H1 (cell line): ENCODE results near the gene ZNF845.

Experiments used
- BCL11A ChIP-seq, 2 experiments: IDR thresholded peaks; one replicate each; pipeline ENCODE4 v1.6.1; 2011; ENCODE audit warnings: low read depth in 2 of 2, low read length in 2 of 2, mild to moderate bottlenecking in 2 of 2
- CREB1 ChIP-seq: IDR thresholded peaks from 2 replicates; pipeline ENCODE4 v1.6.1; 2012; ENCODE audit warnings: inconsistent platforms
- EP300 ChIP-seq, 2 experiments: IDR thresholded peaks; 1 replicate in 1 of 2; 2 replicates in 1 of 2; pipeline ENCODE4 v1.6.1; 2011 to 2012; ENCODE audit warnings: low read depth in 2 of 2, low read length in 2 of 2, mild to moderate bottlenecking in 2 of 2, borderline replicate concordance in 1 of 2, inconsistent platforms in 1 of 2, moderate library complexity in 1 of 2
- POLR2A ChIP-seq, 2 experiments: IDR thresholded peaks; 1 replicate in 1 of 2; 2 replicates in 1 of 2; pipeline ENCODE4 v1.6.1; 2011; ENCODE audit warnings: low read depth in 2 of 2, low read length in 2 of 2, mild to moderate bottlenecking in 2 of 2; ENCODE audit errors: control extremely low read depth in 1 of 2
- POLR2AphosphoS5 ChIP-seq: IDR thresholded peaks from 2 replicates; pipeline ENCODE4 v1.6.1; 2011; ENCODE audit warnings: low read depth, low read length
- RAD21 ChIP-seq, 2 experiments: IDR thresholded peaks in 1 of 2; conservative IDR thresholded peaks in 1 of 2; 2 replicates each; pipeline ENCODE4 v1.6.1; 2011; ENCODE audit warnings: low read depth in 2 of 2, low read length in 2 of 2, improper control_type of control experiment in 1 of 2, inconsistent platforms in 1 of 2, mild to moderate bottlenecking in 1 of 2, moderate library complexity in 1 of 2
- RBBP5 ChIP-seq: IDR thresholded peaks from 2 replicates; pipeline ENCODE4 v1.7.1; 2012; ENCODE audit warnings: low read depth, mild to moderate bottlenecking, inconsistent platforms, low read length, moderate library complexity, borderline replicate concordance
- RXRA ChIP-seq: IDR thresholded peaks from 2 replicates; pipeline ENCODE4 v1.6.1; 2011; ENCODE audit warnings: low read depth, mild to moderate bottlenecking, low read length, moderate library complexity; ENCODE audit not compliant: insufficient read depth
- TF ChIP-seq, protein P1 (sequence below), 3 experiments: IDR thresholded peaks; 1 replicate in 2 of 3; 2 replicates in 1 of 3; pipeline versions ENCODE4 v1.5.1 to v1.6.1; 2011; ENCODE audit warnings: low read length in 3 of 3, mild to moderate bottlenecking in 3 of 3, inconsistent platforms in 2 of 3, low read depth in 1 of 3, moderate library complexity in 1 of 3; ENCODE audit not compliant: insufficient read depth in 1 of 3; ENCODE audit errors: control extremely low read depth in 1 of 3

DNA sequence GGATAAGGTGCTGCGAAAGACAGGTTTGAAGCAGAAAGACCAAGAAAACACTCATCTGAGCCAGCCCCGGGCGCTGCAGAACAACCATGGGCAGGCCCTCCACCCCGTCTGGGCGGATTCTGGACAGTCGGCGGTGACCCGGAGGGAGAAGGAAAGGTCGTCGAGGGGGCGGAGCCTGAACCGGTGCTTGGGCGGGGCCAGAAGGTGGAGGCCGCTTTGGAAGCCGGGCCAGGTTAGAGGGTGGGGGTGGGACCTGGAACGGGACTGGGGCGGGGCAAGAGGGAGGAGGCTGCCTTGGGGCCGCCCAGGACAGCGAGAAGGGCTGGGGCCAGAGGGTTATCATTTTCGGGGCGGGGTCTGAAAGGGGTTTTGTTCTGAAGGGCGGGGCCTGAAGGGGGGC, 56.4 kb downstream of the ZNF845 start:
- no peak for TF ChIP-seq RBBP5
- no peak for TF ChIP-seq EP300 (IDR thresholded peaks at IDR 0.05; ENCODE audit: borderline replicate concordance in 1 of 2, low read depth in 2 of 2, low read length in 2 of 2)
- no peak for TF ChIP-seq RAD21 (IDR thresholded peaks at IDR 0.05 in 1 of 2, conservative IDR thresholded peaks at IDR 0.05 in 1 of 2; ENCODE audit: low read depth in 2 of 2, low read length in 2 of 2)
- TF ChIP-seq CREB1, result no peak
- TF ChIP-seq RXRA, result no peak
- no peak for TF ChIP-seq BCL11A (IDR thresholded peaks at IDR 0.05; ENCODE audit: low read depth in 2 of 2, low read length in 2 of 2)
- TF ChIP-seq POLR2A (IDR thresholded peaks at IDR 0.05; ENCODE audit: control extremely low read depth in 1 of 2, low read depth in 2 of 2, low read length in 2 of 2), result no peak
- TF ChIP-seq, protein P1, sequence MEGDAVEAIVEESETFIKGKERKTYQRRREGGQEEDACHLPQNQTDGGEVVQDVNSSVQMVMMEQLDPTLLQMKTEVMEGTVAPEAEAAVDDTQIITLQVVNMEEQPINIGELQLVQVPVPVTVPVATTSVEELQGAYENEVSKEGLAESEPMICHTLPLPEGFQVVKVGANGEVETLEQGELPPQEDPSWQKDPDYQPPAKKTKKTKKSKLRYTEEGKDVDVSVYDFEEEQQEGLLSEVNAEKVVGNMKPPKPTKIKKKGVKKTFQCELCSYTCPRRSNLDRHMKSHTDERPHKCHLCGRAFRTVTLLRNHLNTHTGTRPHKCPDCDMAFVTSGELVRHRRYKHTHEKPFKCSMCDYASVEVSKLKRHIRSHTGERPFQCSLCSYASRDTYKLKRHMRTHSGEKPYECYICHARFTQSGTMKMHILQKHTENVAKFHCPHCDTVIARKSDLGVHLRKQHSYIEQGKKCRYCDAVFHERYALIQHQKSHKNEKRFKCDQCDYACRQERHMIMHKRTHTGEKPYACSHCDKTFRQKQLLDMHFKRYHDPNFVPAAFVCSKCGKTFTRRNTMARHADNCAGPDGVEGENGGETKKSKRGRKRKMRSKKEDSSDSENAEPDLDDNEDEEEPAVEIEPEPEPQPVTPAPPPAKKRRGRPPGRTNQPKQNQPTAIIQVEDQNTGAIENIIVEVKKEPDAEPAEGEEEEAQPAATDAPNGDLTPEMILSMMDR (IDR thresholded peaks at IDR 0.05; ENCODE audit: control extremely low read depth in 1 of 3, insufficient read depth in 1 of 3, low read depth in 1 of 3, low read length in 3 of 3), result no peak
- no peak for TF ChIP-seq POLR2AphosphoS5
